WTC11 (cell line): ENCODE data around the gene RAD23B. TPM values are rescaled to one million over a fixed set of nuclear protein-coding genes. Genes with fewer than 3 reads are reported as not detected.

ENCODE experiments used
- ATAC-seq: fragments of 200-7000 bp; cut with Tn5 transposase; 2 replicates; pipeline ENCODE4 v1.10.0; 2021; ENCODE audit warnings: mild to moderate bottlenecking, moderate library complexity
- CTCF ChIA-PET: fragments of 300-600 bp; sonication (Branson Sonifier 250); formaldehyde crosslinking; loops from one replicate; lab custom pipeline; 2021; ENCODE audit warnings: antibody characterized with exemption; lab: Charles Lee
- POLR2A ChIA-PET: fragments of 350-600 bp; sonication (Branson Sonifier 250); formaldehyde crosslinking; loops from one replicate; lab custom pipeline; 2021; ENCODE audit warnings: antibody characterized with exemption; lab: Charles Lee
- DNase-seq: peaks from one replicate; pipeline ENCODE4 v3.0.0; 2021; ENCODE audit warnings: low spot score
- H3K27ac Mint-ChIP-seq: 2 replicates; pipeline ENCODE4 v1.8.0; 2021; ENCODE audit warnings: mixed read lengths
- H3K27me3 Mint-ChIP-seq: 2 replicates; pipeline ENCODE4 v1.8.0; 2021; ENCODE audit warnings: low read depth, mild to moderate bottlenecking, moderate library complexity, mixed read lengths
- H3K36me3 Mint-ChIP-seq: 2 replicates; pipeline ENCODE4 v1.8.0; 2021; ENCODE audit warnings: mixed read lengths
- H3K4me1 Mint-ChIP-seq: 2 replicates; pipeline ENCODE4 v1.8.0; 2022; ENCODE audit warnings: mixed read lengths
- H3K4me3 Mint-ChIP-seq: 2 replicates; pipeline ENCODE4 v1.8.0; 2021; ENCODE audit warnings: mild to moderate bottlenecking, moderate library complexity, mixed read lengths
- H3K9me3 Mint-ChIP-seq: 2 replicates; pipeline ENCODE4 v1.8.0; 2021; ENCODE audit warnings: mixed read lengths
- NFYB ChIP-seq: sonication (generic); formaldehyde crosslinking; conservative IDR thresholded peaks from 2 replicates; pipeline ENCODE4 v1.8.0; 2022; ENCODE audit warnings: low read depth, missing genetic modification reagents
- ZNF121 ChIP-seq: sonication (generic); formaldehyde crosslinking; IDR thresholded peaks from 2 replicates; pipeline ENCODE4 v1.8.0; 2023; ENCODE audit warnings: missing genetic modification reagents
- total RNA-seq: library from RNA; stranded (reverse); gene quantifications from 3 replicates; pipeline ENCODE4 v1.2.3, GENCODE V29; 2021
- TF ChIP-seq, protein P1 (sequence below): sonication (generic); formaldehyde crosslinking; IDR thresholded peaks from 2 replicates; pipeline ENCODE4 v1.8.1; 2022; ENCODE audit warnings: mild to moderate bottlenecking, missing genetic modification reagents, moderate library complexity, borderline replicate concordance
- TF ChIP-seq, protein P2 (sequence below): sonication (generic); formaldehyde crosslinking; IDR thresholded peaks from 2 replicates; pipeline ENCODE4 v1.8.1; 2023; ENCODE audit warnings: mild to moderate bottlenecking, moderate library complexity, missing genetic modification reagents
- TF ChIP-seq, protein P3 (sequence below): fragments of 250-450 bp; sonication (Bioruptor Pico); conservative IDR thresholded peaks from 2 replicates; pipeline ENCODE4 v1.9.0; 2021; ENCODE audit warnings: mild to moderate bottlenecking
- TF ChIP-seq, protein P4 (sequence below): sonication (generic); formaldehyde crosslinking; IDR thresholded peaks from 2 replicates; pipeline ENCODE4 v1.8.0; 2022; ENCODE audit warnings: mild to moderate bottlenecking, missing genetic modification reagents
- TF ChIP-seq, protein P5 (sequence below): sonication (generic); formaldehyde crosslinking; conservative IDR thresholded peaks from 2 replicates; pipeline ENCODE4 v1.8.1; 2023; ENCODE audit warnings: mild to moderate bottlenecking, low read depth, missing genetic modification reagents, moderate library complexity
- TF ChIP-seq, protein P6 (sequence below): sonication (generic); formaldehyde crosslinking; IDR thresholded peaks from 2 replicates; pipeline ENCODE4 v1.8.1; 2022; ENCODE audit warnings: missing genetic modification reagents, borderline replicate concordance
- TF ChIP-seq, protein P7 (sequence below): sonication (generic); formaldehyde crosslinking; IDR thresholded peaks from 2 replicates; pipeline ENCODE4 v1.8.0; 2023; ENCODE audit warnings: mild to moderate bottlenecking, missing genetic modification reagents
- TF ChIP-seq, protein P8 (sequence below): fragments of 250-450 bp; sonication (Bioruptor Pico); IDR thresholded peaks from 2 replicates; pipeline ENCODE4 v1.9.0; 2021; ENCODE audit warnings: mild to moderate bottlenecking

The RAD23B gene
- total RNA-seq, 1 experiment from 2014 or later: 150 TPM

DNA sequence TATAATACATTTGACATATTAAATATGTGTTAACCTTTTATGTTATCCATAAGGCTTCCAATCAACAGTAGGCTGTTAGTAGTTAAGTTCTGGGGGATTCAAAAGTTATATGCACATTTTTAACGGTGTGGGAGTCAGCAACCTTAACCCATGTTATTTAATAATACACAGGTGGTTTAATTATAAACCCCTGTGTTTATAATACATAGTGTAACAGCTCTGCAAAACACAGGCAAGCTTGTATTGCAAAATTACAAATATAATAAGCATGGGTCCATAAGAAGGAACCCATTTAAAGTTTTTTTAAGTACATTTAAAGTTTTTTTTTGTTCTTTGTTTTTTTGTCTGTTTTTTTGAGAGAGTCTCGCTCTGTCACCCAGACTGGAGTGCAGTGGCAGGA, 14.5 kb upstream of the RAD23B start (continued):
- TF ChIP-seq, protein P1, sequence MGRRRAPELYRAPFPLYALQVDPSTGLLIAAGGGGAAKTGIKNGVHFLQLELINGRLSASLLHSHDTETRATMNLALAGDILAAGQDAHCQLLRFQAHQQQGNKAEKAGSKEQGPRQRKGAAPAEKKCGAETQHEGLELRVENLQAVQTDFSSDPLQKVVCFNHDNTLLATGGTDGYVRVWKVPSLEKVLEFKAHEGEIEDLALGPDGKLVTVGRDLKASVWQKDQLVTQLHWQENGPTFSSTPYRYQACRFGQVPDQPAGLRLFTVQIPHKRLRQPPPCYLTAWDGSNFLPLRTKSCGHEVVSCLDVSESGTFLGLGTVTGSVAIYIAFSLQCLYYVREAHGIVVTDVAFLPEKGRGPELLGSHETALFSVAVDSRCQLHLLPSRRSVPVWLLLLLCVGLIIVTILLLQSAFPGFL (CRISPR knock-in tag): no peak
- TF ChIP-seq, protein P2, sequence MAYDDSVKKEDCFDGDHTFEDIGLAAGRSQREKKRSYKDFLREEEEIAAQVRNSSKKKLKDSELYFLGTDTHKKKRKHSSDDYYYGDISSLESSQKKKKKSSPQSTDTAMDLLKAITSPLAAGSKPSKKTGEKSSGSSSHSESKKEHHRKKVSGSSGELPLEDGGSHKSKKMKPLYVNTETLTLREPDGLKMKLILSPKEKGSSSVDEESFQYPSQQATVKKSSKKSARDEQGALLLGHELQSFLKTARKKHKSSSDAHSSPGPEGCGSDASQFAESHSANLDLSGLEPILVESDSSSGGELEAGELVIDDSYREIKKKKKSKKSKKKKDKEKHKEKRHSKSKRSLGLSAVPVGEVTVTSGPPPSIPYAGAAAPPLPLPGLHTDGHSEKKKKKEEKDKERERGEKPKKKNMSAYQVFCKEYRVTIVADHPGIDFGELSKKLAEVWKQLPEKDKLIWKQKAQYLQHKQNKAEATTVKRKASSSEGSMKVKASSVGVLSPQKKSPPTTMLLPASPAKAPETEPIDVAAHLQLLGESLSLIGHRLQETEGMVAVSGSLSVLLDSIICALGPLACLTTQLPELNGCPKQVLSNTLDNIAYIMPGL (CRISPR knock-in tag): no peak
- TF ChIP-seq, protein P3, sequence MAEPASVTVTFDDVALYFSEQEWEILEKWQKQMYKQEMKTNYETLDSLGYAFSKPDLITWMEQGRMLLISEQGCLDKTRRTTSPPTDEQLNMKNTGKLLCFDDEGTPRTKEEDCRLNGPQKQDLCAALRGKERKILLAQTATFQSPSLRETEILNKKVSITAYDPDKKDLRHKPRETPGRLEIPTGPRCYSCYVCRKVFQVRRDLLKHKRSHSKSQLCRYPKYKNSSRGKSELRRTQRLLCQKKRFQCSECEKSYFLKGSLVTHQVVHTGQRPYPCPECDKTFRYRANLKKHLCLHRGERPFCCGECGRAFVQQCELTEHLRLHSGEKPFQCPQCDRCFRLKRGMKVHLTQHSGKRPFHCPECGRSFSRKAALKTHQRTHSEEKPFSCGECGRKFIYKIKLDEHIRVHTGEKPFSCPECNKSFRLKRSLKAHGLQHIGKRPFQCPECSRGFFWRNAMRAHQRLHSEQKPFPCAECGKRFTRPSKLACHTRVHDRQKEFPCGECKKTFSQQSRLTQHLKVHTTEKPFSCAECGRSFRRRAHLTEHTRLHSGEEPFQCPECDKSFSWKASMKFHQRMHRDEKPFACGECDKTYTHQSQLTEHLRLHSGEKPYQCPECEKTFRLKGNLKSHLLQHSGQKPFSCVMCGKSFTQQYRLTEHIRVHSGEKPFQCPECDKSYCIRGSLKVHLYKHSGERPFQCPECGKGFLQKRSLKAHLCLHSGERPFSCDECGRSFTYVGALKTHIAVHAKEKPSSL: no peak
- TF ChIP-seq NFYB (CRISPR knock-in tag): no peak

DNA sequence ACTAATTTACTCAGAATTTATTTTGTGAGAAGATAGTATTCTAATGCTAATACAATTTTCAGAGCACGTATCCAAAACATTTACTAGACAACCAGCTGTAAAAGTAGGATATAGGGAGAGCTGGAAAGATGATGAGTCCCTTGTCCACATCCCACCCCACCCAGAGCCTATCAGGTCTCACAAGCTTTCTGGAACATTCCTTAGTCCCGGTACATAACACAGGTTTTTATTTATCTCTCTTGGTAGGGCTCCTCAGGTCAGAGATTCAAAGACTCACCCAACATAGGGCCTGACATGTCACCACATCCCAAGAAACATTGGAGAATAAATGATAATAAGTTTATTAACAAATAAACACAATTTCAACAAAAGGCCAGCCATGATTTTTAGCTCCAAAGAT, 13.8 kb upstream of the RAD23B start:
- Mint-ChIP-seq H3K4me3 (no peak overlapping the region), H3K4me1 (0 out of 2 replicates have a peak, but pooled peaks cover 6% of the 10 kb centered on the region), H3K9me3 (peaks cover 9% of the 10 kb centered on the region), H3K36me3 (peaks cover 7% of the 10 kb centered on the region; the same call in 1 of the 2 replicates), H3K27ac (no peak overlapping the region), H3K27me3 (no peaks in the 10 kb centered on the region)
- ATAC-seq (no peak), DNase-seq (no peak)
- ChIA-PET CTCF (interaction anchor here (1.1 kb wide), 1 partner anchor 97 kb away, joined by 3 read pairs; no protein-coding TSS in a partner anchor), POLR2A (no interaction called here)
- TF ChIP-seq, protein P4, sequence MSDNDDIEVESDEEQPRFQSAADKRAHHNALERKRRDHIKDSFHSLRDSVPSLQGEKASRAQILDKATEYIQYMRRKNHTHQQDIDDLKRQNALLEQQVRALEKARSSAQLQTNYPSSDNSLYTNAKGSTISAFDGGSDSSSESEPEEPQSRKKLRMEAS (CRISPR knock-in tag): no peak
- TF ChIP-seq, protein P5, sequence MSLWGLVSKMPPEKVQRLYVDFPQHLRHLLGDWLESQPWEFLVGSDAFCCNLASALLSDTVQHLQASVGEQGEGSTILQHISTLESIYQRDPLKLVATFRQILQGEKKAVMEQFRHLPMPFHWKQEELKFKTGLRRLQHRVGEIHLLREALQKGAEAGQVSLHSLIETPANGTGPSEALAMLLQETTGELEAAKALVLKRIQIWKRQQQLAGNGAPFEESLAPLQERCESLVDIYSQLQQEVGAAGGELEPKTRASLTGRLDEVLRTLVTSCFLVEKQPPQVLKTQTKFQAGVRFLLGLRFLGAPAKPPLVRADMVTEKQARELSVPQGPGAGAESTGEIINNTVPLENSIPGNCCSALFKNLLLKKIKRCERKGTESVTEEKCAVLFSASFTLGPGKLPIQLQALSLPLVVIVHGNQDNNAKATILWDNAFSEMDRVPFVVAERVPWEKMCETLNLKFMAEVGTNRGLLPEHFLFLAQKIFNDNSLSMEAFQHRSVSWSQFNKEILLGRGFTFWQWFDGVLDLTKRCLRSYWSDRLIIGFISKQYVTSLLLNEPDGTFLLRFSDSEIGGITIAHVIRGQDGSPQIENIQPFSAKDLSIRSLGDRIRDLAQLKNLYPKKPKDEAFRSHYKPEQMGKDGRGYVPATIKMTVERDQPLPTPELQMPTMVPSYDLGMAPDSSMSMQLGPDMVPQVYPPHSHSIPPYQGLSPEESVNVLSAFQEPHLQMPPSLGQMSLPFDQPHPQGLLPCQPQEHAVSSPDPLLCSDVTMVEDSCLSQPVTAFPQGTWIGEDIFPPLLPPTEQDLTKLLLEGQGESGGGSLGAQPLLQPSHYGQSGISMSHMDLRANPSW: no peak
- TF ChIP-seq, protein P6, sequence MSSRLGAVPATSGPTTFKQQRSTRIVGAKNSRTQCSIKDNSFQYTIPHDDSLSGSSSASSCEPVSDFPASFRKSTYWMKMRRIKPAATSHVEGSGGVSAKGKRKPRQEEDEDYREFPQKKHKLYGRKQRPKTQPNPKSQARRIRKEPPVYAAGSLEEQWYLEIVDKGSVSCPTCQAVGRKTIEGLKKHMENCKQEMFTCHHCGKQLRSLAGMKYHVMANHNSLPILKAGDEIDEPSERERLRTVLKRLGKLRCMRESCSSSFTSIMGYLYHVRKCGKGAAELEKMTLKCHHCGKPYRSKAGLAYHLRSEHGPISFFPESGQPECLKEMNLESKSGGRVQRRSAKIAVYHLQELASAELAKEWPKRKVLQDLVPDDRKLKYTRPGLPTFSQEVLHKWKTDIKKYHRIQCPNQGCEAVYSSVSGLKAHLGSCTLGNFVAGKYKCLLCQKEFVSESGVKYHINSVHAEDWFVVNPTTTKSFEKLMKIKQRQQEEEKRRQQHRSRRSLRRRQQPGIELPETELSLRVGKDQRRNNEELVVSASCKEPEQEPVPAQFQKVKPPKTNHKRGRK (CRISPR knock-in tag): no peak
- TF ChIP-seq, protein P7, sequence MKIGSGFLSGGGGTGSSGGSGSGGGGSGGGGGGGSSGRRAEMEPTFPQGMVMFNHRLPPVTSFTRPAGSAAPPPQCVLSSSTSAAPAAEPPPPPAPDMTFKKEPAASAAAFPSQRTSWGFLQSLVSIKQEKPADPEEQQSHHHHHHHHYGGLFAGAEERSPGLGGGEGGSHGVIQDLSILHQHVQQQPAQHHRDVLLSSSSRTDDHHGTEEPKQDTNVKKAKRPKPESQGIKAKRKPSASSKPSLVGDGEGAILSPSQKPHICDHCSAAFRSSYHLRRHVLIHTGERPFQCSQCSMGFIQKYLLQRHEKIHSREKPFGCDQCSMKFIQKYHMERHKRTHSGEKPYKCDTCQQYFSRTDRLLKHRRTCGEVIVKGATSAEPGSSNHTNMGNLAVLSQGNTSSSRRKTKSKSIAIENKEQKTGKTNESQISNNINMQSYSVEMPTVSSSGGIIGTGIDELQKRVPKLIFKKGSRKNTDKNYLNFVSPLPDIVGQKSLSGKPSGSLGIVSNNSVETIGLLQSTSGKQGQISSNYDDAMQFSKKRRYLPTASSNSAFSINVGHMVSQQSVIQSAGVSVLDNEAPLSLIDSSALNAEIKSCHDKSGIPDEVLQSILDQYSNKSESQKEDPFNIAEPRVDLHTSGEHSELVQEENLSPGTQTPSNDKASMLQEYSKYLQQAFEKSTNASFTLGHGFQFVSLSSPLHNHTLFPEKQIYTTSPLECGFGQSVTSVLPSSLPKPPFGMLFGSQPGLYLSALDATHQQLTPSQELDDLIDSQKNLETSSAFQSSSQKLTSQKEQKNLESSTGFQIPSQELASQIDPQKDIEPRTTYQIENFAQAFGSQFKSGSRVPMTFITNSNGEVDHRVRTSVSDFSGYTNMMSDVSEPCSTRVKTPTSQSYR: no peak
- TF ChIP-seq ZNF121 (CRISPR knock-in tag): no peak
- TF ChIP-seq, protein P8, sequence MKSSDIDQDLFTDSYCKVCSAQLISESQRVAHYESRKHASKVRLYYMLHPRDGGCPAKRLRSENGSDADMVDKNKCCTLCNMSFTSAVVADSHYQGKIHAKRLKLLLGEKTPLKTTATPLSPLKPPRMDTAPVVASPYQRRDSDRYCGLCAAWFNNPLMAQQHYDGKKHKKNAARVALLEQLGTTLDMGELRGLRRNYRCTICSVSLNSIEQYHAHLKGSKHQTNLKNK (CRISPR knock-in tag): no peak
